HUES64 (cell line): Measurements from ENCODE around the gene PIGT.

Experiments used
- H3K27ac ChIP-seq: 2 replicates; pipeline ENCODE4 v1.7.0; 2013; ENCODE audit warnings: low read depth, low read length, inconsistent platforms
- H3K27me3 ChIP-seq: 2 replicates; pipeline ENCODE4 v1.6.1; 2013; ENCODE audit warnings: mild to moderate bottlenecking, low read length; ENCODE audit not compliant: insufficient read depth
- H3K36me3 ChIP-seq: 2 replicates; pipeline ENCODE4 v1.6.1; 2013; ENCODE audit warnings: mild to moderate bottlenecking, low read length; ENCODE audit not compliant: insufficient read depth
- H3K4me1 ChIP-seq: 2 replicates; pipeline ENCODE4 v1.6.1; 2013; ENCODE audit warnings: mild to moderate bottlenecking, low read length, moderate library complexity; ENCODE audit not compliant: insufficient read depth
- H3K4me3 ChIP-seq: 2 replicates; pipeline ENCODE4 v1.5.1; 2013; ENCODE audit warnings: mild to moderate bottlenecking, low read length, moderate library complexity
- H3K9ac ChIP-seq: 2 replicates; pipeline ENCODE4 v1.6.1; 2013; ENCODE audit warnings: mild to moderate bottlenecking, low read depth, low read length
- H3K9me3 ChIP-seq: 2 replicates; pipeline ENCODE4 v1.6.1; 2013; ENCODE audit warnings: low read depth, low read length; ENCODE audit not compliant: insufficient read depth
- WGBS: fragments of 150-250, 120-280 bp; methylation state at CpG from one replicate; pipeline ENCODE4 v1.1.7; 2013; ENCODE audit warnings: missing lambda C conversion rate; 5-methylcytosine and 5-hydroxymethylcytosine counted together

The PIGT gene

GRCh38 chr20:45432294-45432693, 16.4 kb downstream of the PIGT start:
- Histone ChIP-seq H3K4me3 (no peak overlapping the region), H3K9ac (no peak overlapping the region), H3K9me3 (no peaks in the 10 kb centered on the region), H3K27me3 (no peaks in the 10 kb centered on the region), H3K36me3 (0 out of 2 replicates have a peak, but pooled peaks cover 3% of the 10 kb centered on the region), H3K27ac (no peak overlapping the region), H3K4me1 (no peaks in the 10 kb centered on the region)
- WGBS: 93% methylated on average over 5 of the region's 5 CpGs

GRCh38 chr20:45433316-45433715, 17.4 kb downstream of the PIGT start:
- no peaks in the 10 kb centered on the region for H3K27me3 ChIP-seq
- H3K9me3 ChIP-seq: no peaks in the 10 kb centered on the region
- H3K27ac ChIP-seq: no peak overlapping the region
- no peak overlapping the region for H3K4me3 ChIP-seq
- 0 out of 2 replicates have a peak, but pooled peaks cover 3% of the 10 kb centered on the region for H3K36me3 ChIP-seq
- no peak overlapping the region for H3K9ac ChIP-seq
- 84% methylated on average over 3 of the region's 3 CpGs for WGBS
- H3K4me1 ChIP-seq: no peaks in the 10 kb centered on the region

GRCh38 chr20:45433976-45434375, 18.0 kb downstream of the PIGT start:
- no peak overlapping the region for H3K4me3 ChIP-seq
- 97% methylated on average over 4 of the region's 4 CpGs for WGBS

GRCh38 chr20:45436732-45437485, 21.0 kb downstream of the PIGT start:
- peak overlapping the region; percentile 60 for H3K4me3 ChIP-seq
- peaks cover 7% of the 10 kb centered on the region; the same call in 1 of the 2 replicates for H3K4me1 ChIP-seq
- WGBS: 13% methylated on average over 32 of the region's 33 CpGs
- no peaks in the 10 kb centered on the region for H3K9me3 ChIP-seq
- no peak overlapping the region for H3K27ac ChIP-seq
- H3K27me3 ChIP-seq: no peaks in the 10 kb centered on the region
- peak overlapping the region; percentile 46 for H3K9ac ChIP-seq
- H3K36me3 ChIP-seq: no peaks in the 10 kb centered on the region

More at GRCh38 chr20:45433976-45434375, 18.0 kb downstream of the PIGT start:
- Histone ChIP-seq H3K9ac (no peak overlapping the region), H3K27me3 (no peaks in the 10 kb centered on the region), H3K27ac (no peak overlapping the region), H3K36me3 (0 out of 2 replicates have a peak, but pooled peaks cover 3% of the 10 kb centered on the region), H3K9me3 (no peaks in the 10 kb centered on the region), H3K4me1 (no peaks in the 10 kb centered on the region)

GRCh38 chr20:45440424-45440823, 24.5 kb downstream of the PIGT start:
- Histone ChIP-seq H3K27ac (no peak overlapping the region), H3K36me3 (no peaks in the 10 kb centered on the region), H3K4me1 (peaks cover 7% of the 10 kb centered on the region; the same call in 1 of the 2 replicates), H3K9ac (no peak overlapping the region), H3K9me3 (no peaks in the 10 kb centered on the region), H3K4me3 (no peak overlapping the region), H3K27me3 (no peaks in the 10 kb centered on the region)
- 89% methylated on average over 3 of the region's 3 CpGs for WGBS

- H3K27ac ChIP-seq: no peak overlapping the region; the same call in 1 of the 2 replicates
- H3K4me1 ChIP-seq: peaks cover 7% of the 10 kb centered on the region; the same call in 1 of the 2 replicates
- H3K9ac ChIP-seq: no peak overlapping the region
- no peaks in the 10 kb centered on the region for H3K36me3 ChIP-seq
- 73% methylated on average over 5 of the region's 5 CpGs for WGBS
- H3K9me3 ChIP-seq: no peaks in the 10 kb centered on the region
- no peaks in the 10 kb centered on the region for H3K27me3 ChIP-seq
- H3K4me3 ChIP-seq: no peak overlapping the region
These were observed 25.1 kb downstream of the PIGT start for GRCh38 chr20:45440891-45441685.

GRCh38 chr20:45441746-45442145, 25.8 kb downstream of the PIGT start:
- WGBS: no CpG with 5 or more reads among the region's 1 CpG
- peaks cover 7% of the 10 kb centered on the region; the same call in 1 of the 2 replicates for H3K4me1 ChIP-seq

GRCh38 chr20:45444050-45444449, 28.1 kb downstream of the PIGT start:
- H3K9me3 ChIP-seq: no peaks in the 10 kb centered on the region
- H3K27ac ChIP-seq: no peak overlapping the region
- no peaks in the 10 kb centered on the region for H3K27me3 ChIP-seq
- H3K9ac ChIP-seq: no peak overlapping the region
- H3K4me1 ChIP-seq: peaks cover 7% of the 10 kb centered on the region; the same call in 1 of the 2 replicates
- no peak overlapping the region for H3K4me3 ChIP-seq
- no peaks in the 10 kb centered on the region for H3K36me3 ChIP-seq

More at GRCh38 chr20:45441746-45442145, 25.8 kb downstream of the PIGT start:
- H3K9ac ChIP-seq: no peak overlapping the region
- no peak overlapping the region for H3K4me3 ChIP-seq
- H3K36me3 ChIP-seq: no peaks in the 10 kb centered on the region
- H3K27ac ChIP-seq: no peak overlapping the region; the same call in 1 of the 2 replicates
- H3K27me3 ChIP-seq: no peaks in the 10 kb centered on the region
- H3K9me3 ChIP-seq: no peaks in the 10 kb centered on the region

GRCh38 chr20:45445805-45446562, 30.0 kb downstream of the PIGT start:
- peaks cover 4% of the 10 kb centered on the region; the same call in 1 of the 2 replicates for H3K4me1 ChIP-seq
- 73% methylated on average over 6 of the region's 7 CpGs for WGBS

GRCh38 chr20:45448270-45448669, 32.3 kb downstream of the PIGT start:
- no peak overlapping the region for H3K4me3 ChIP-seq
- H3K27ac ChIP-seq: no peak overlapping the region
- H3K27me3 ChIP-seq: no peaks in the 10 kb centered on the region
- H3K36me3 ChIP-seq: no peaks in the 10 kb centered on the region
- H3K9ac ChIP-seq: no peak overlapping the region
- peaks cover 3% of the 10 kb centered on the region; the same call in 1 of the 2 replicates for H3K4me1 ChIP-seq
- WGBS: 72% methylated on average over 5 of the region's 6 CpGs
- no peaks in the 10 kb centered on the region for H3K9me3 ChIP-seq

More at GRCh38 chr20:45445805-45446562, 30.0 kb downstream of the PIGT start:
- Histone ChIP-seq H3K27me3 (no peaks in the 10 kb centered on the region), H3K27ac (no peak overlapping the region), H3K9me3 (no peaks in the 10 kb centered on the region), H3K4me3 (no peak overlapping the region), H3K9ac (no peak overlapping the region), H3K36me3 (no peaks in the 10 kb centered on the region)
